PC-9 (cell line): ENCODE results near the gene ZNF729.

Source experiments
- EZH2 ChIP-seq: fragments of 200-600 bp; sonication (generic); IDR thresholded peaks from 2 replicates; pipeline ENCODE4 v1.8.0; 2017; ENCODE audit warnings: antibody characterized with exemption, low read depth
- TF ChIP-seq, protein P1 (sequence below): fragments of 200-600 bp; sonication (generic); conservative IDR thresholded peaks from 2 replicates; pipeline ENCODE4 v1.6.1; 2017; ENCODE audit warnings: mixed run types, antibody characterized with exemption, mild to moderate bottlenecking, moderate library complexity

DNA sequence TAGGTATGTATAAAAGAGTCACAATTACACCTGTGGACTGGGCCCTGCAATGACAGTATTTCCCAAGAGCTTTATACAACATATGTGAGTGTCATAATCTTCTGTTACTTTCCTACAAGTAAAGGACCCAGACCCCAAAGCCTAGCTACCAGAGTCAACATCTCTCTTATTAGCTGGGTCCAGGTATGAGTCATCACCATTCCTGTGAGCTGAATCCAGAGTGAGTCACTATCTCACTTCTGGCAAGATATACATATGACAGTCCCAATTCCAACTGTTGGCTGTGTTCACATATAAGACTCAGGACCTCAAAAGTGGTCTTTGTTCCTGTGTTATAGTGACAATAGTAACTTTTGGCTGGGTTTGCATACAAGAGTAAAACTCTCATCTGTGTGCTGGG lies 46.7 kb downstream of the ZNF729 start:
- TF ChIP-seq, protein P1, sequence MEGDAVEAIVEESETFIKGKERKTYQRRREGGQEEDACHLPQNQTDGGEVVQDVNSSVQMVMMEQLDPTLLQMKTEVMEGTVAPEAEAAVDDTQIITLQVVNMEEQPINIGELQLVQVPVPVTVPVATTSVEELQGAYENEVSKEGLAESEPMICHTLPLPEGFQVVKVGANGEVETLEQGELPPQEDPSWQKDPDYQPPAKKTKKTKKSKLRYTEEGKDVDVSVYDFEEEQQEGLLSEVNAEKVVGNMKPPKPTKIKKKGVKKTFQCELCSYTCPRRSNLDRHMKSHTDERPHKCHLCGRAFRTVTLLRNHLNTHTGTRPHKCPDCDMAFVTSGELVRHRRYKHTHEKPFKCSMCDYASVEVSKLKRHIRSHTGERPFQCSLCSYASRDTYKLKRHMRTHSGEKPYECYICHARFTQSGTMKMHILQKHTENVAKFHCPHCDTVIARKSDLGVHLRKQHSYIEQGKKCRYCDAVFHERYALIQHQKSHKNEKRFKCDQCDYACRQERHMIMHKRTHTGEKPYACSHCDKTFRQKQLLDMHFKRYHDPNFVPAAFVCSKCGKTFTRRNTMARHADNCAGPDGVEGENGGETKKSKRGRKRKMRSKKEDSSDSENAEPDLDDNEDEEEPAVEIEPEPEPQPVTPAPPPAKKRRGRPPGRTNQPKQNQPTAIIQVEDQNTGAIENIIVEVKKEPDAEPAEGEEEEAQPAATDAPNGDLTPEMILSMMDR = no peak
- TF ChIP-seq EZH2 = no peak
